NCI-H69 (cell line): Measurements from ENCODE around the gene XPNPEP1.

ENCODE experiments used
- DNase-seq: peaks from one replicate; lab custom pipeline; 2025; lab: John Stamatoyannopoulos, UW

XPNPEP1 gene

GRCh38 chr10:109863775-109864174, 59.5 kb downstream of the XPNPEP1 start:
- DNase-seq, result no peak

- no peak for DNase-seq
Observed at GRCh38 chr10:109862738-109863137, 60.6 kb downstream of the XPNPEP1 start.

- no peak for DNase-seq
Observed at GRCh38 chr10:109862041-109862440, 61.3 kb downstream of the XPNPEP1 start.

DNA sequence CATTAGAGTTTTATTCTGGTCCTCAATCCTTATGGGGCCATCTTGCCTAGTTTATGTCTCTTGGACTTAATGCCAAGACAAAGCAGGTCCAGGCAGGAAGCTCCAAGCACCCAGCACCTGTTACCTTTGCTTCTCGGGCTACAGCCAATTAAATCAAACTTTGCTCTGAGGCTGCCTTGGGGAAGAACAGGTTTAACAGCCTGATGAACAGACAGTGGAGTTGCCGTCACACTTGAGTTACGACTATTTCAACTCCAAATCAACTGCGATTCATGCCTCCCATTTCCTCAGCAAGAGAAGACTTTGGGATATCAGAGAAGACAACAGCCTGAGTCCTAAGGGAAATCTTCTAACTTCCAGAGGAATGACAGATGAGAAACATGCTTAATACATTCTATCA, 62.2 kb downstream of the XPNPEP1 start:
- DNase-seq, result peak; percentile 41

- no peak for DNase-seq
Observed at GRCh38 chr10:109859221-109859620, 64.1 kb downstream of the XPNPEP1 start.

DNA sequence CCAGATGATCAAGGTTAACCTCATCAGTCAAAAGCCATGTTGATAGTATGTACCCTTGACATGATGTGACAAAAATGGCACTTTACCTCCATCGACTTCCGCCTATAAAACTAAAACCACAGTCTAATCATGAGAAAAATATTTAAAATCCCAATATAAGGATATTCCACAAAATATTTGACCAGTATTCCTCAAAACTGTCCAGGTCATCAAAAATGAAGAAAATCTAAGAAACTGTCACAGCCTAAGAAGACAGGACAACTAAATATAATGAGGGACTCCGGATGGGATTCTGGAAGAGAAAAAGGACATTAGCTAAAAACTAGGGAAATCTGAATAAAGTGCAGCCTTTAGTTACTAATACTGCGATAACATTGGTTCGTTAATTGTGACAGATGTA, 67.6 kb downstream of the XPNPEP1 start:
- no peak for DNase-seq

GRCh38 chr10:109853921-109854320, 69.4 kb downstream of the XPNPEP1 start:
- no peak for DNase-seq

- DNase-seq, result peak; percentile 68
Observed at GRCh38 chr10:109852475-109853037, 70.8 kb downstream of the XPNPEP1 start.

GRCh38 chr10:109851616-109852474, 71.5 kb downstream of the XPNPEP1 start:
- DNase-seq, result no peak

DNA sequence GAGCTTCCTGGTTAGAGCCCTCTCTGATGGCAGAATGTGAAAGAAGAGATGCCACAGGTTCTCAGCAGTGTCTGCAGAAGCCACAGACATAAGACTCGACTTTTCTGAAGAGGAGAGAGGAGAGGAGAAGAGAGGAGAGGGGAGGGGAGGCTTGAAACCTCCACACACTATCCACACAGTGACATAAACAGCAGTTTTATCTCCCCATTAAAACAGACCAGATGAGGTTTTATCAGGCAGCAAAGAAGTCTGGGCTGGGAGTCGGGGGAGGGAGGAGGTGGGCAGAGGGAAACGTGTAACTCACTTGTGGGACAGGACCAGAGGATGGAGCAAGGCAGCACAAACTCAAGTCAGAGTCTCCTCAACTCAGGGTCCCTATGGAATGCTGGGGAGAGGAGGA, 76.5 kb downstream of the XPNPEP1 start:
- no peak for DNase-seq

DNA sequence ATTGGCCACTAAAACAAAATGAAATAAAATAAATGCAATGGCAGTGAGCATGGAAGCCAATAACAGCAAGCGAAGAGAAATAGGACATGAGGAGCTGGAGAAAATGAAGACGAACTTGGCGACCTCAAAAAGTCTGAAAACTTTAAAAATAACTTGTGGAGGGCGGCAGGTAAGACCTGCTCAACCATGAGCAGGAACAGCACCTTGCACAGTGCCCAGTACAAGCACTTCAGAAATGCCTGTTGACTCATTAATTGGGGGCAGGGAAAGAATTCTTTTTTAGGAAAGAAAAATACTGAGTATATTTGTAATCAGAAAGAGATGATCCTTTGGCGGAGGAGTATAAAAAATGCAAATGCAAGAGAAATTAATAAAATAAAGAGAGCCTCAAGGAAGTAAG, 78.0 kb downstream of the XPNPEP1 start:
- DNase-seq, result no peak

GRCh38 chr10:109838592-109839244, 84.6 kb downstream of the XPNPEP1 start:
- no peak for DNase-seq

- DNase-seq, result no peak
Observed at GRCh38 chr10:109837384-109837783, 85.9 kb downstream of the XPNPEP1 start.

DNA sequence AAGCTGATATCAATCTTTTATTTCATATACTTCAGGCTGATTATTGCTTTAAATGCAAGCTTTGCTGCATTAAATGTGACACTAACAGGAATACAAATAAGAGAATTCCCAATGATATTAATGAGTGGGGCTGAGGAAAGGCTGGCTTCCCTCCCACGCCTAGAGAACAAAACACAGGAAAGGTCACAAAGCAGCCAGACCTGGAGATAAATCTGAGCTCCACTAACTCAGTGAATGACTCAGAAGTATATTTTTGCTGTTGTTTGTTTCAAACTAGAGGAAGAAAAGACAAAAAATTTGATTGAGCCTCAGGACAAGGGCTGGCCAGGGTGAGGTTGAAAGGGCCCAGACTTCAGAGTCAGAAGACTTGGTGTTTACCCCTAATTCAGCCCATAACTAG, 88.1 kb downstream of the XPNPEP1 start:
- no peak for DNase-seq

- DNase-seq, result no peak
Observed at GRCh38 chr10:109831846-109832245, 91.5 kb downstream of the XPNPEP1 start.

GRCh38 chr10:109824206-109824605, 99.1 kb downstream of the XPNPEP1 start:
- DNase-seq, result no peak

DNA sequence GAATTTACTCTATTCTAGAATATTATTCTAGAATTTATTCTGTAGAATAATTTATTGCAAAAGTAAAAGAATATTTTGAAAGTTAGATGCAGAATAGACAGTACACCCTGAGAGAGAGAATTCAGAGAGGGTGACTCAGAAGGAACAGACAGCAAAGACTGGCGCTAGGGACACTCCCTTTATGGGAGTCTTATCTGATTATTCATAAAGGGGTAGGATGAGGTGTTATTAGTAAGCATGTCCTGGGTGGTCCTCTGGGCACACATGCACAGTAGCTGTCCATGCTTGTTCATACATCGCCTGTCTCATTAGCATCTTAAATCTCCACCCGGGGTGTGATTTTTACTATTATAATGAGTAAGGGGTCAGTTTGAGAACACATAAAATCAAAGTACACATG, 100.1 kb downstream of the XPNPEP1 start:
- no peak for DNase-seq

DNA sequence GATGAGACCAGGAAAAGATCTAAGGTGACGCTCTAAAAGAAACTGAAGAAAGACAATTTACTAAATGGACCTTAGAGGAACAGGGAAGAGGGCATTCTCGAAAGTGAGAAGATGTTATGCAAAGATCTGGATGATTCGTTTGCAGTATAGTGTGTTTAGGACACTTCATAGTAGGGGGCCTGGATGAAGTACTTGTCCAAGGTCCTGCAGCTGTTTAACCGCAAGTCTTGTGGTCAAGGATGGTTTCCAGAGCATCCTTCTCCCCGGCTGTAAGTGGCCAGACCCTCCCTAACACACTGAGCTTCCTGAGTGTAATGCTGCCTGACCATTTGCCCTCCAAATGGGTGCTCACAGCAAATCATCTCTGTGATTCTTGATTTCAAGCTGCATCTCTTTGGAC, 101.6 kb downstream of the XPNPEP1 start:
- DNase-seq, result no peak

- DNase-seq, result peak; percentile 4
Observed at GRCh38 chr10:109820620-109821405, 102.5 kb downstream of the XPNPEP1 start.

- no peak for DNase-seq
Observed at GRCh38 chr10:109819807-109820206, 103.5 kb downstream of the XPNPEP1 start.
